HL-60 (cell line): Measurements from ENCODE around the gene AGMO.
A peak's percentile ranks its signal among the peaks of the same experiment; 100 is the strongest.

Experiments used
- DNase-seq, 2 experiments: peaks; one replicate each; pipeline ENCODE4 v3.0.0-alpha.2; 2010 to 2020; ENCODE audit warnings: low read depth in 1 of 2, low spot score in 1 of 2
- H3K27ac ChIP-seq: fragments of 250-450 bp; sonication (Bioruptor Pico); replicated peaks from 2 replicates; pipeline ENCODE4 v1.5.1; 2020; ENCODE audit warnings: mild to moderate bottlenecking, moderate library complexity
- H3K27me3 ChIP-seq: fragments of 250-450 bp; sonication (Bioruptor Pico); 2 replicates; pipeline ENCODE4 v1.5.1; 2021; ENCODE audit warnings: mild to moderate bottlenecking, moderate library complexity; ENCODE audit not compliant: insufficient read depth, poor library complexity, severe bottlenecking
- H3K4me3 ChIP-seq: replicated peaks from 2 replicates; pipeline ENCODE4 v1.5.1; 2011; ENCODE audit warnings: mild to moderate bottlenecking, control low read depth, low read length; ENCODE audit not compliant: insufficient read depth
- GABPA ChIP-seq: IDR thresholded peaks from 2 replicates; pipeline ENCODE4 v1.6.1; 2012; ENCODE audit warnings: low read depth
- POLR2AphosphoS5 ChIP-seq: IDR thresholded peaks from 2 replicates; pipeline ENCODE4 v1.6.1; 2012; ENCODE audit warnings: low read depth
- SPI1 ChIP-seq: IDR thresholded peaks from 2 replicates; pipeline ENCODE4 v1.6.1; 2012; ENCODE audit warnings: low read depth, mild to moderate bottlenecking, borderline replicate concordance
- TF ChIP-seq, protein P1 (sequence below): IDR thresholded peaks from one replicate; pipeline ENCODE4 v1.5.1; 2011; ENCODE audit warnings: low read length, control low read depth, inconsistent platforms; ENCODE audit not compliant: insufficient read depth
- TF ChIP-seq, protein P2 (sequence below): IDR thresholded peaks from 2 replicates; pipeline ENCODE4 v1.6.1; 2012; ENCODE audit warnings: low read depth; ENCODE audit not compliant: insufficient replicate concordance

AGMO gene

GRCh38 chr7:15498465-15498864, 63.4 kb downstream of the AGMO start:
- Histone ChIP-seq H3K27me3 (no peaks in the 10 kb centered on the region), H3K27ac (no peak overlapping the region), H3K4me3 (no peak overlapping the region)
- no peak for DNase-seq
- TF ChIP-seq POLR2AphosphoS5 (no peak), SPI1 (no peak), GABPA (no peak)
- TF ChIP-seq, protein P1, sequence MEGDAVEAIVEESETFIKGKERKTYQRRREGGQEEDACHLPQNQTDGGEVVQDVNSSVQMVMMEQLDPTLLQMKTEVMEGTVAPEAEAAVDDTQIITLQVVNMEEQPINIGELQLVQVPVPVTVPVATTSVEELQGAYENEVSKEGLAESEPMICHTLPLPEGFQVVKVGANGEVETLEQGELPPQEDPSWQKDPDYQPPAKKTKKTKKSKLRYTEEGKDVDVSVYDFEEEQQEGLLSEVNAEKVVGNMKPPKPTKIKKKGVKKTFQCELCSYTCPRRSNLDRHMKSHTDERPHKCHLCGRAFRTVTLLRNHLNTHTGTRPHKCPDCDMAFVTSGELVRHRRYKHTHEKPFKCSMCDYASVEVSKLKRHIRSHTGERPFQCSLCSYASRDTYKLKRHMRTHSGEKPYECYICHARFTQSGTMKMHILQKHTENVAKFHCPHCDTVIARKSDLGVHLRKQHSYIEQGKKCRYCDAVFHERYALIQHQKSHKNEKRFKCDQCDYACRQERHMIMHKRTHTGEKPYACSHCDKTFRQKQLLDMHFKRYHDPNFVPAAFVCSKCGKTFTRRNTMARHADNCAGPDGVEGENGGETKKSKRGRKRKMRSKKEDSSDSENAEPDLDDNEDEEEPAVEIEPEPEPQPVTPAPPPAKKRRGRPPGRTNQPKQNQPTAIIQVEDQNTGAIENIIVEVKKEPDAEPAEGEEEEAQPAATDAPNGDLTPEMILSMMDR: no peak
- TF ChIP-seq, protein P2, sequence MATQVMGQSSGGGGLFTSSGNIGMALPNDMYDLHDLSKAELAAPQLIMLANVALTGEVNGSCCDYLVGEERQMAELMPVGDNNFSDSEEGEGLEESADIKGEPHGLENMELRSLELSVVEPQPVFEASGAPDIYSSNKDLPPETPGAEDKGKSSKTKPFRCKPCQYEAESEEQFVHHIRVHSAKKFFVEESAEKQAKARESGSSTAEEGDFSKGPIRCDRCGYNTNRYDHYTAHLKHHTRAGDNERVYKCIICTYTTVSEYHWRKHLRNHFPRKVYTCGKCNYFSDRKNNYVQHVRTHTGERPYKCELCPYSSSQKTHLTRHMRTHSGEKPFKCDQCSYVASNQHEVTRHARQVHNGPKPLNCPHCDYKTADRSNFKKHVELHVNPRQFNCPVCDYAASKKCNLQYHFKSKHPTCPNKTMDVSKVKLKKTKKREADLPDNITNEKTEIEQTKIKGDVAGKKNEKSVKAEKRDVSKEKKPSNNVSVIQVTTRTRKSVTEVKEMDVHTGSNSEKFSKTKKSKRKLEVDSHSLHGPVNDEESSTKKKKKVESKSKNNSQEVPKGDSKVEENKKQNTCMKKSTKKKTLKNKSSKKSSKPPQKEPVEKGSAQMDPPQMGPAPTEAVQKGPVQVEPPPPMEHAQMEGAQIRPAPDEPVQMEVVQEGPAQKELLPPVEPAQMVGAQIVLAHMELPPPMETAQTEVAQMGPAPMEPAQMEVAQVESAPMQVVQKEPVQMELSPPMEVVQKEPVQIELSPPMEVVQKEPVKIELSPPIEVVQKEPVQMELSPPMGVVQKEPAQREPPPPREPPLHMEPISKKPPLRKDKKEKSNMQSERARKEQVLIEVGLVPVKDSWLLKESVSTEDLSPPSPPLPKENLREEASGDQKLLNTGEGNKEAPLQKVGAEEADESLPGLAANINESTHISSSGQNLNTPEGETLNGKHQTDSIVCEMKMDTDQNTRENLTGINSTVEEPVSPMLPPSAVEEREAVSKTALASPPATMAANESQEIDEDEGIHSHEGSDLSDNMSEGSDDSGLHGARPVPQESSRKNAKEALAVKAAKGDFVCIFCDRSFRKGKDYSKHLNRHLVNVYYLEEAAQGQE: no peak

GRCh38 chr7:15495170-15495569, 66.6 kb downstream of the AGMO start:
- TF ChIP-seq SPI1 (no peak), POLR2AphosphoS5 (no peak), GABPA (no peak)
- TF ChIP-seq, protein P1: no peak
- TF ChIP-seq, protein P2: no peak
- DNase-seq: no peak

DNA sequence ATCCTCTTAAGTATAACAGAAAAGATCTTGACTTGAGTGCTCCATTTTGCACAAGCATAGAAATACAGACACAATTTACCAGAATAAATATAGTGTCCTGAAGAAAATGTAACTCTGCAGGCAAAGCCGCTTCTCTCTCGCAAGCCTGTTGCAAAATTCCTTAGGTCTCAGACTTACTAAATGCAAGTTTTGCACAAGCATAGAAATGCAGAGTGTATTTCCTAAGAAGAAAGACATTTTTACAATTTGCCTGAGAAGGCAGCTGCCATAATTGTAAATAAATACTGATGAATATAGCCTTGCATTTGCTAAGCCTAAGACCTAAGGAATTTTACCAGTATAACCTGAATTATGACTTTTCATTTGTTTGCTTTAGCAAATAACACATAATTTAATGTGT, 67.1 kb downstream of the AGMO start:
- DNase-seq: peak in 1 of 2 experiments; percentile 29
- no peak for TF ChIP-seq GABPA
- TF ChIP-seq POLR2AphosphoS5: no peak
- TF ChIP-seq, protein P1: no peak
- TF ChIP-seq, protein P2: no peak
- TF ChIP-seq SPI1: no peak
- no peak overlapping the region for H3K4me3 ChIP-seq
- H3K27me3 ChIP-seq: no peaks in the 10 kb centered on the region
- H3K27ac ChIP-seq: no peak overlapping the region

More at GRCh38 chr7:15495170-15495569, 66.6 kb downstream of the AGMO start:
- Histone ChIP-seq H3K27ac (no peak overlapping the region), H3K27me3 (no peaks in the 10 kb centered on the region), H3K4me3 (no peak overlapping the region)
